ENCODE data around the gene NOP53.

NOP53 gene

DNA sequence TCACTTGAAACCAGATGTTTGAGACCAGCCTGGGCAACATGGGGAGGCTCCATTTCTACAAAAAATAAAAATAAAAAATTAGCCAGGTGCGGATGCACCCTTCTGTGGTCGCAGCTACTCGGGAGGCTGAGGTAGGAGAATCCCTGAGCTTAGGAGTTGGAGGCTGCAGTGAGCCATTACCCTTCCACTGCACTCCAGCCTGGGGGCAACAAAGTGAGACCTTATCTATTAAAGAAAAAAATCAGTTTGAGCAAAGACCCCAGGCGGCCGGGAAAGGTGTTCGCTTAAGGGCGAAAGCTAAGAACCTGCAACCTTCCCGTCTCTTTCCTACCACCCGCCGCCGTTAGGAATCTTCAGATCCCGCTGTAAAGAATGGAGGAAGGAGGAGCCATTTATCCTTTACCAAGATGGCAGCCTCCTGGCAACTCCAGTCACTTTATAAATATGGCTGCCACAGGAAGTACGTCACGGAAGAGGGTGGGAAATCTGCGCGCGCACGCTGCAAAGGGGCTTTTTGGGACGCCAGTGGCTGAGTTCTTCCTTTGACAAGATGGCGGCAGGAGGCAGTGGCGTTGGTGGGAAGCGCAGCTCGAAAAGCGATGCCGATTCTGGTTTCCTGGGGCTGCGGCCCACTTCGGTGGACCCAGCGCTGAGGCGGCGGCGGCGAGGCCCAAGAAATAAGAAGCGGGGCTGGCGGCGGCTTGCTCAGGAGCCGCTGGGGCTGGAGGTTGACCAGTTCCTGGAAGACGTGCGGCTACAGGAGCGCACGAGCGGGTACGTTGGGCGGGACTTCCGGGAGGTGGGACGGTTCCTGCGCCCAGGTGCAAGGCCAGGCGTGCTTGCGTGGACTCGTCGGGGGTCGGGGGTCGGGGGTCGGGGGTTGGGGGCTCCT lies at the start of gene NOP53:
Gene NOP53 (plus strand): TSS at position 537 of the 892 bp plus-strand sequence. CDS start 14 bp downstream, at position 551.
- DNase-seq (ENCODE audit: low spot score), result peak; percentile 98
- TF ChIP-seq, protein P1, sequence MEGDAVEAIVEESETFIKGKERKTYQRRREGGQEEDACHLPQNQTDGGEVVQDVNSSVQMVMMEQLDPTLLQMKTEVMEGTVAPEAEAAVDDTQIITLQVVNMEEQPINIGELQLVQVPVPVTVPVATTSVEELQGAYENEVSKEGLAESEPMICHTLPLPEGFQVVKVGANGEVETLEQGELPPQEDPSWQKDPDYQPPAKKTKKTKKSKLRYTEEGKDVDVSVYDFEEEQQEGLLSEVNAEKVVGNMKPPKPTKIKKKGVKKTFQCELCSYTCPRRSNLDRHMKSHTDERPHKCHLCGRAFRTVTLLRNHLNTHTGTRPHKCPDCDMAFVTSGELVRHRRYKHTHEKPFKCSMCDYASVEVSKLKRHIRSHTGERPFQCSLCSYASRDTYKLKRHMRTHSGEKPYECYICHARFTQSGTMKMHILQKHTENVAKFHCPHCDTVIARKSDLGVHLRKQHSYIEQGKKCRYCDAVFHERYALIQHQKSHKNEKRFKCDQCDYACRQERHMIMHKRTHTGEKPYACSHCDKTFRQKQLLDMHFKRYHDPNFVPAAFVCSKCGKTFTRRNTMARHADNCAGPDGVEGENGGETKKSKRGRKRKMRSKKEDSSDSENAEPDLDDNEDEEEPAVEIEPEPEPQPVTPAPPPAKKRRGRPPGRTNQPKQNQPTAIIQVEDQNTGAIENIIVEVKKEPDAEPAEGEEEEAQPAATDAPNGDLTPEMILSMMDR (IDR thresholded peaks at IDR 0.05), result no peak
- H3K4me3 ChIP-seq, result peak within 1 kb of the TSS; percentile 79
- H3K27ac ChIP-seq, result peak within 1 kb of the TSS; percentile 78 to 90

DNA sequence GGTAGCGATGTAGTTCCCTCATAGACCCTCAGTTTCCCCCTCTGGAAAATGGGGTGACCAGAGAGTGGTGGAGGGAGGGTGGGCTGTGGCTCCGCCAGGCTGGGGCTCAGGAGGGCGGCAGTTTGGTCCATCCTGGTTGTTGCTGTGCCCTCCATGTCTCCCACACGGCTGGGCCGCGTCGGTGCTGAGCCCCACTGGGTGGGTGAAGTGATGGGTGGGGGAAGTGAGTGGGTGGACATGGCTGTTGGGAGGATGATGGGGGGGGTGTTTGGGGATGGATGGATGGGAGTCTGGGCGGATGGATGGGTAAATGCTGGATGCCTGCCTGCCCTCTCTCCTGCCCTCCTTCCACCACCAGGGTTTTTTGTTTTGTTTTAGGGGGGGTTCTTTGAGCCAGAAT lies 48.7 kb upstream of the NOP53 start:
- no peak for DNase-seq (ENCODE audit: low spot score)
- no peak overlapping the region for H3K4me3 ChIP-seq
- H3K27ac ChIP-seq, result no peak overlapping the region
- TF ChIP-seq, protein P1 (IDR thresholded peaks at IDR 0.05), result no peak

DNA sequence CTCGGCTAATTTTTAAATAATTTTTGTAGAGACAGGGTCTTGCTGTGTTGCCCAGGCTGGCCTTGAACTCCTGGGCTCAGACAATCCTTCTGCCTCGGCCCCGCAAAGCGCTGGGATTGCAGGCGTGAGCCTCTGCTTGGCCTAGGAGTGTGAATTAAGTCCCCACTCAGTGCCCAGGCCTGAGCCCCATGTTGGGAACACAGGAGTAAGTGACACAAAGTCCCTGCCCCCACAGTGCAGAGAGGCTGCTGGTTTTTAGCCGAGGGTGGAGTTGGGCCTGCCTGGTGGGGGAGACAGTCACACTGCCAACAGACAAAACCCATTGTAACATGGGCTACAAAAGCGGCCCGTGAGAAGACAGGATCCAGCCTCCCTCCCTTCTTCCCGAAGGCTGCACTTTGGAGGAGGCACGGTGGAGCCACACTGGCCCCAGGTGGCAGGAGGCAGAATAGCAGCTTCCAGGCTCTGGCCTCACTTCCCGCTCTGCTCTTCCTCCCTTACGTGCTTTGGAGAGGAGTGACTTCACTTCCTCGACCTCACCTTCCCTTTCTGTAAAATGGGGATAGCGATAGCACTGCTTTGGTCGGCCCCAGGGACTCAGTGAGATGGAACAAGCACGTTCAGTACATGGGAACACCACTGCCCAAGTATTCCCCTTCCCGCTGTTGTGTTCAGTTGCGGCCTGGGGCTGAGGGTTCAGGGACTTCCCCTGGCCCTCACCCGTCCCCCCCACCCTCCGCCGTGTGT lies 47.3 kb upstream of the NOP53 start:
- DNase-seq (ENCODE audit: low spot score), result no peak
- TF ChIP-seq, protein P1 (IDR thresholded peaks at IDR 0.05), result peak; percentile 94
- no peak overlapping the region for H3K4me3 ChIP-seq
- H3K27ac ChIP-seq, result peak overlapping the region in 1 of 2 donors; percentile 46

DNA sequence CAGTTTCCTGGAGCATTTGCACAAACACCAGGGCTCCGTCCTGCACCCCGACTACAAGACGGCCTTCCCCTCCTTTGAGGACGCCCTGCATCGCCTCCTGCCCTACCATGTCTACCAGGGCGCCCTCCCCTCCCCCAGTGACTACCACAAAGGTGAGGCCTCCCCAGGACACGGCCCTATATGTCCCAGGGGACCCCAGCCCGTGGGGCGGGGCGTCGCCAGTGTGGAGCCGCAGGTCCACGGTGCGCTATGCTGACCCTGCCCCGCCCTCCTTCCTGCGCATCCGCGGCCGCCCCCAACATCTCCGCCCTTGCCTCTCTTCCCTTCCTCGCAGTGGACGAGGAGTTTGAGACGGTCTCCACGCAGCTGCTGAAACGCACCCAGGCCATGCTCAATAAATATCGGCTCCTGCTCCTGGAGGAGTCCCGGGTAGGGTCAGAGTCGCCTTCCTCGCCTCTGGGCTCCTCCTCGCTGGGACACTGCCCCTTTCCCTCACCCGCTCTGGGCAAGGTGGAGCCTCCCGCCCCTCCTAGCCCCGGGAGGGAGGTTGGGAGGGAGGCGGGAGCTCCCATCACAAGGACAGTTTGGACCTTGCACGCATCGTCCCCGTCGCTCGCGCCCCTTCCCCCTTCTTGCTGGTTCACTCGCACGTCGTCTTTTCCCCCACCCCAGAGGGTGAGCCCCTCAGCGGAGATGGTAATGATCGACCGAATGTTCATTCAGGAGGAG lies 46.6 kb upstream of the NOP53 start:
- Histone ChIP-seq H3K4me3 (no peak overlapping the region), H3K27ac (no peak overlapping the region)
- DNase-seq (ENCODE audit: low spot score), result no peak
- TF ChIP-seq, protein P1 (IDR thresholded peaks at IDR 0.05), result no peak

DNA sequence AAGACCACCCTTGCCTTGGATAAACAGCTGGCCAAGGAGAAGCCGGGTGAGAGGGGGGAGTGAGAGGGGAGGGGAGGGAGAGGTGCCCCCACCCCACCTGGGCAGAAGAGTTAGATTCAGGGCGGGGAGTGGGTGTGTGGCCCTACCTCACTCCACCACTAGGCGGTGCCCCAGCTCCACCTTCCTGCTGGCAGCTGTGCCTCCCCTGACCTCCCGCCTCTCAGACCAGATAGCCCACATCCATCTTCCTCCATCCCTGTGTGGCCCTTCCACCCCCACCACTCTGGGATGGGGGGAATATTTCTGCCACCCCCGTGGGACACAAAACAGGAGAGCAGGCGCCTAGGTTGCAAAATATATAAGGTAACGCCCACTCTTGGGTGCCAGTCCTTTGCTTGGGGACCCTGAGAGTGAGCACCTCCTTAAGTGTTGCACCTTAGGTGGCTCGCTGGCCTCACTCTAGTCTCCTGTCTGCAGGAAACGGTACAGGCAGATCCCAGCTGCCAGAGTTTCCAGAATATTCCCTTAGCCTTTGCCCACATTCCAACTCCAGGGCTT lies 45.9 kb upstream of the NOP53 start:
- TF ChIP-seq, protein P1 (IDR thresholded peaks at IDR 0.05), result peak; percentile 61
- Histone ChIP-seq H3K27ac (no peak overlapping the region), H3K4me3 (no peak overlapping the region)
- no peak for DNase-seq (ENCODE audit: low spot score)

DNA sequence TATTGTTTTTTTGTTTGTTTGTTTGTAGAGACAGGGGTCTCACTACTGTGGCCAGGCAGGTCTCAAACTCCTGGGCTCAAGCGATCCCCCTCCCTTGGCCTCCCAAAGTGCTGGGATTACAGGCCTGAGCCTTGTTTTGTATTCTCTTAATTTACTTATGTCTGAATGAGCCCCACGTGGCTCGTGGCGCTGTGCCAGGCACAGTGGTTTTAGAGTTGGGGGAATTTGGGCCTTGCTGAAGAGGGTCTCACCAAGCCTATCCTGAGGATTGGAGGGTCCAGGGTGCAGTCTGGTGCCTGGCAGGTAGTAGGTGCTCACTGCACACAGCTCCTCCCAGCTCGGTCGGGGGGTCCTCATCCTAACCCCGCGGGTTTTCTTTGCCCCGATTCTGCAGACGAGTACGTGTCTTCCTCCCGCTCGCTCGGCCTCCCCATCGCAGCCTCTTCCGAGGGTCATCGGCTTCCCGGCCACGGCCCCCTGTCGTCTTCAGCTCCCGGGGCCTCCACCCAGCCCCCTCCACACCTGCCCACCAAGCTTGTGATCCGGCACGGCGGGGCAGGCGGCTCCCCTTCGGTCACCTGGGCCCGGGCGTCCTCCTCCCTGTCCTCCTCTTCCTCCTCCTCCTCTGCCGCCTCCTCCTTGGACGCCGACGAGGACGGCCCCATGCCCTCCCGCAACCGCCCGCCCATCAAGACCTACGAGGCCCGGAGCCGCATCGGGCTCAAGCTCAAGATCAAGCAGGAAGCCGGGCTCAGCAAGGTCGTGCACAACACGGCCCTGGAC lies 44.2 kb upstream of the NOP53 start:
- TF ChIP-seq, protein P1 (IDR thresholded peaks at IDR 0.05), result no peak
- no peak for DNase-seq (ENCODE audit: low spot score)
- H3K27ac ChIP-seq, result no peak overlapping the region
- H3K4me3 ChIP-seq, result no peak overlapping the region
